Measurements from ENCODE around the gene ANKS6.

ANKS6 gene

DNA sequence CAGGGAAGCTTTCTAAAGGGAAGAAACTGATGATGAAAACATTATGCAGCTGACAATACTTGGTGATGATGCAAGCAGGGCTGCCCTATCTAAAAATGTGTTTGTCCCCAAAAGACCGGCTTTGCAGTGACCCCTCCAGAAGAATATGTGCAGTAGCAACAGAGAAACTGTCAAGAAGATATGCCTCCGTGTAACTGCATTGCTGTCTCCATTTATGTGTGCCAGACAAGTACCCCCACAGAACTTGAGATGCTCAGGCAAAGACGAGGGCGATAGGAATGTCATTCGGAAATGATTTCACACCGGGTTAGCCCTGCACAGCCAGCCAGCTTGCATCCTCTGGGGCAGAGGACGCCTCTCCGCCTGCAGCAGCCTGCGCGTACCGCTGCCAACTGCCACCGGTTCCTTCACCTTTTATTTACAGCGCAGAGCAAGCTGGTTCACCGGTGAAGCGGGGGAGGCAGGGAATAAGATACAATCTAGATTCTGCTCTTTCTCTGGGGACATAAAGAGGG, 89.6 kb downstream of the ANKS6 start:
- TF ChIP-seq CTCF (IDR thresholded peaks at IDR 0.05; ENCODE audit: control extremely low read depth, extremely low read depth, low read depth, missing control alignments) = no peak
- DNase-seq (ENCODE audit: extremely low spot score) = no peak
- ChIA-PET POLR2A (no interaction called here), CTCF (interaction anchor here (0.8 to 1.6 kb wide), 3 partner anchors 10 to 172 kb away, joined by 3 to 7 read pairs (median 3); no protein-coding TSS in a partner anchor)

- TF ChIP-seq CTCF (IDR thresholded peaks at IDR 0.05; ENCODE audit: control extremely low read depth, extremely low read depth, low read depth, missing control alignments) = no peak
- ChIA-PET POLR2A (no interaction called here), CTCF (interaction anchor here (1.2 to 1.3 kb wide), 2 partner anchors 13 to 73 kb away, joined by 3 read pairs; no protein-coding TSS in a partner anchor)
- DNase-seq (ENCODE audit: extremely low spot score) = no peak
These were observed 93.4 kb downstream of the ANKS6 start for GRCh38 chr9:98702835-98703380.

GRCh38 chr9:98702340-98702739, 94.0 kb downstream of the ANKS6 start:
- no peak for TF ChIP-seq CTCF (IDR thresholded peaks at IDR 0.05; ENCODE audit: control extremely low read depth, extremely low read depth, low read depth, missing control alignments)
- DNase-seq (ENCODE audit: extremely low spot score) = no peak
- CTCF ChIA-PET = interaction anchor here (1.3 kb wide), 1 partner anchor 74 kb away, joined by 3 read pairs; no protein-coding TSS in a partner anchor
- POLR2A ChIA-PET = no interaction called here

DNA sequence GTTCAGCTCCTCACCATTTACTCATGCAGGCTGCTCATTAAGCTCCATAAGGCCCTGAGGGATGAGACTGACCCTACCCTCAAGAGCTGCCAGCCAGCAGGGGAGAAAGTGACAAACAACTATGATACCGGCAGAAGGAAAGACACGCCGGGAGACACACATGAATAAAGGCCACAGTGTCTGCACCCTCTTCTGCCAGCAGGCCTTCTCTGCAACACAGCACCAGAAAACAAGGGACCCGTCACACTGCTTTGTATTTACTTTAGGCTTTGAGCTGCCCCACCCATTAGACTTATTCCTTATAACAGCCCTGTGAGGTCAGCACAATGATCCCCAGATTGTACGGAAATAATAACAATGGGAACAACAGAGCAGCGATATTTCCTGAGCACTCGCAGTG, 94.8 kb downstream of the ANKS6 start:
- CTCF ChIA-PET = no interaction called here
- no peak for TF ChIP-seq CTCF (IDR thresholded peaks at IDR 0.05; ENCODE audit: control extremely low read depth, extremely low read depth, low read depth, missing control alignments)
- DNase-seq (ENCODE audit: extremely low spot score) = no peak
- POLR2A ChIA-PET = no interaction called here

GRCh38 chr9:98700801-98701200, 95.6 kb downstream of the ANKS6 start:
- ChIA-PET POLR2A (no interaction called here), CTCF (no interaction called here)
- TF ChIP-seq CTCF (IDR thresholded peaks at IDR 0.05; ENCODE audit: control extremely low read depth, extremely low read depth, low read depth, missing control alignments) = no peak
- no peak for DNase-seq (ENCODE audit: extremely low spot score)

GRCh38 chr9:98698856-98699255, 97.5 kb downstream of the ANKS6 start:
- POLR2A ChIA-PET = no interaction called here
- no peak for TF ChIP-seq CTCF (IDR thresholded peaks at IDR 0.05; ENCODE audit: control extremely low read depth, extremely low read depth, low read depth, missing control alignments)
- no peak for DNase-seq (ENCODE audit: extremely low spot score)
- CTCF ChIA-PET = interaction anchor here (1.8 kb wide), 1 partner anchor 76 kb away, joined by 3 read pairs; no protein-coding TSS in a partner anchor

All from GM10248 (cell line).